ENCODE results near the gene GNG2.

GNG2 gene

DNA sequence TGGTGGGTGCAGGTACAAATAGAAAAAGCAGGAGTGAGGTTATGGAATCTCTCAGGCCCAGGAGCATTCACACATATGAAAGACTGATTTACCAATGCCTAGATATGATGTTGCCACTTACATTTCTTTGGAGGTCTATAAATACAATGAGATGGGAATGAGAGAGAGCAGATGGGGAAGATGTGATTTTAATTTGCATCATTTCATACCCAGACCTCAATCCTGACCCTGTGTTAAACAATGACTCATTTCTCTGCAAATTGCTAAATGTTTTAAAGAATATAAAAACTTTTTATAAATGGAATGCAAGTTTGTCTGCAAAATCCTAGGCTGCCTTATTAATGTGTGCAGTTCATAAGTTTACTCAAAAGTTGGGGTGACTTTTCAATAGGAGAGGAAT, 38.6 kb upstream of the GNG2 start:
- no peak overlapping the region for H3K4me3 ChIP-seq (replicated peaks; ENCODE audit: low read depth, low read length)
- H3K27me3 ChIP-seq (replicated peaks; ENCODE audit: control insufficient read depth, insufficient read depth, low read length) = no peaks in the 10 kb centered on the region; the same call in 1 of the 2 replicates
- no peaks in the 10 kb centered on the region for H3K36me3 ChIP-seq (ENCODE audit: control insufficient read depth, insufficient read depth, low read length)
- no peak for DNase-seq (ENCODE audit: extremely low read depth, insufficient read length)
- TF ChIP-seq, protein P1, sequence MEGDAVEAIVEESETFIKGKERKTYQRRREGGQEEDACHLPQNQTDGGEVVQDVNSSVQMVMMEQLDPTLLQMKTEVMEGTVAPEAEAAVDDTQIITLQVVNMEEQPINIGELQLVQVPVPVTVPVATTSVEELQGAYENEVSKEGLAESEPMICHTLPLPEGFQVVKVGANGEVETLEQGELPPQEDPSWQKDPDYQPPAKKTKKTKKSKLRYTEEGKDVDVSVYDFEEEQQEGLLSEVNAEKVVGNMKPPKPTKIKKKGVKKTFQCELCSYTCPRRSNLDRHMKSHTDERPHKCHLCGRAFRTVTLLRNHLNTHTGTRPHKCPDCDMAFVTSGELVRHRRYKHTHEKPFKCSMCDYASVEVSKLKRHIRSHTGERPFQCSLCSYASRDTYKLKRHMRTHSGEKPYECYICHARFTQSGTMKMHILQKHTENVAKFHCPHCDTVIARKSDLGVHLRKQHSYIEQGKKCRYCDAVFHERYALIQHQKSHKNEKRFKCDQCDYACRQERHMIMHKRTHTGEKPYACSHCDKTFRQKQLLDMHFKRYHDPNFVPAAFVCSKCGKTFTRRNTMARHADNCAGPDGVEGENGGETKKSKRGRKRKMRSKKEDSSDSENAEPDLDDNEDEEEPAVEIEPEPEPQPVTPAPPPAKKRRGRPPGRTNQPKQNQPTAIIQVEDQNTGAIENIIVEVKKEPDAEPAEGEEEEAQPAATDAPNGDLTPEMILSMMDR (IDR thresholded peaks at IDR 0.05; ENCODE audit: insufficient read depth, low read length, poor library complexity, severe bottlenecking) = no peak

DNA sequence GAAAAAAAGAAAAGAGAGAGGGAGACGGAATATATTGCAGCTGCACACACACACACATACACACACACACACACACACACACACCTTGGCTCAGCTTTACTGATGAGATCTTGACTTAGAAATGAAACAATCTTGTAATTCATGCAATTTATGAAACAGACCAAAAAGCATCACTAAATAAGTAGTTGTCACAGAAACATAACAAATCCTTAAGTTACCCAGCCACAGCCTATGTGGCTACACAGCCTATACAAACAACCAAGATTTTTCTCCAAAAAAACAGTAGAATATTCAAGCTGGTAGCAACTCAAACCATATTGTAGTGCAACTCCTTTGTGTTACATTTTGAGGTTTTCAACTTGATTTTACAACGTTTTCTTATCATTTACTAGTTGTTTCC, 37.9 kb upstream of the GNG2 start:
- TF ChIP-seq, protein P1 (IDR thresholded peaks at IDR 0.05; ENCODE audit: insufficient read depth, low read length, poor library complexity, severe bottlenecking) = no peak
- Histone ChIP-seq H3K36me3 (ENCODE audit: control insufficient read depth, insufficient read depth, low read length) (no peaks in the 10 kb centered on the region), H3K27me3 (replicated peaks; ENCODE audit: control insufficient read depth, insufficient read depth, low read length) (no peaks in the 10 kb centered on the region; the same call in 1 of the 2 replicates), H3K4me3 (replicated peaks; ENCODE audit: low read depth, low read length) (no peak overlapping the region)
- DNase-seq (ENCODE audit: extremely low read depth, insufficient read length) = no peak

DNA sequence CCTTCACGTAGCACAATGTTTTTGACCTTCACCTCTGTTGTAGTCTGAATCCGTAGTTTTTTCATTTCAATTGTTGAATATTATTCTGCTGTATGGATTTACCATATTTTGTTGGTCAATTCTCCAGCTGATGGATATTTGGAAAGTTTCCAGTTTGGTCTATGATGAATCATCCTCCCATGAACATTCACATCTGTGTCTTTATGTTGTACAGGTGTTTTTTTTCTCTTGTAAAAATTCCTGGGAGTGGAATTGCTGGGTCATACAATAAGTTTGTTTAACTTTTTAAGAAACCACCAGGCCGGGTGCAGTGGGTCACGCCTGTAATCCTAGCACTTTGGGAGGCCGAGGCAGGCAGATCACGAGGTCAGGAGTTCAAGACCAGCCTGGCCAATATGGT, 36.7 kb upstream of the GNG2 start:
- H3K4me3 ChIP-seq (replicated peaks; ENCODE audit: low read depth, low read length) = no peak overlapping the region
- TF ChIP-seq, protein P1 (IDR thresholded peaks at IDR 0.05; ENCODE audit: insufficient read depth, low read length, poor library complexity, severe bottlenecking) = no peak

DNA sequence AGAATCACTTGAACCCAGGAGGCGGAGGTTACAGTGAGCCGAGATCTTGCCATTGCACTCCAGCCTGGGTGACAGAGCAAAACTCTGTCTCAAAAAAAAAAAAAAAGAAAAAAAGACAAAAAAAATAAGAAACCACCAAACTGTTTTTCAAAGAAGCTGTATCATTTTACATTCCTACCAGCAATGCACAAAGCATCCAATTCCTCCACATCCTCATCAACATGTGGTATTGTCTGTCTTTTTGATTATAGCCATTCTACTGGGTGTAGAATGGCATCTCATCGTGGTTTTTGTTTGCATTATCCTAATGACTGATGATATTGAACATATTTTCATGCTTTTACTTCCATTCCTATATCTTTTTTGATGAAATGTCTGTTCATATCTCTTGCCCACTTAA, 36.2 kb upstream of the GNG2 start:
- no peaks in the 10 kb centered on the region; the same call in 1 of the 2 replicates for H3K27me3 ChIP-seq (replicated peaks; ENCODE audit: control insufficient read depth, insufficient read depth, low read length)
- TF ChIP-seq, protein P1 (IDR thresholded peaks at IDR 0.05; ENCODE audit: insufficient read depth, low read length, poor library complexity, severe bottlenecking) = no peak
- H3K36me3 ChIP-seq (ENCODE audit: control insufficient read depth, insufficient read depth, low read length) = no peaks in the 10 kb centered on the region
- no peak for DNase-seq (ENCODE audit: extremely low read depth, insufficient read length)
- H3K4me3 ChIP-seq (replicated peaks; ENCODE audit: low read depth, low read length) = no peak overlapping the region

More for the DNA sequence above, 36.7 kb upstream of the GNG2 start:
- Histone ChIP-seq H3K27me3 (replicated peaks; ENCODE audit: control insufficient read depth, insufficient read depth, low read length) (no peaks in the 10 kb centered on the region; the same call in 1 of the 2 replicates), H3K36me3 (ENCODE audit: control insufficient read depth, insufficient read depth, low read length) (no peaks in the 10 kb centered on the region)
- no peak for DNase-seq (ENCODE audit: extremely low read depth, insufficient read length)

DNA sequence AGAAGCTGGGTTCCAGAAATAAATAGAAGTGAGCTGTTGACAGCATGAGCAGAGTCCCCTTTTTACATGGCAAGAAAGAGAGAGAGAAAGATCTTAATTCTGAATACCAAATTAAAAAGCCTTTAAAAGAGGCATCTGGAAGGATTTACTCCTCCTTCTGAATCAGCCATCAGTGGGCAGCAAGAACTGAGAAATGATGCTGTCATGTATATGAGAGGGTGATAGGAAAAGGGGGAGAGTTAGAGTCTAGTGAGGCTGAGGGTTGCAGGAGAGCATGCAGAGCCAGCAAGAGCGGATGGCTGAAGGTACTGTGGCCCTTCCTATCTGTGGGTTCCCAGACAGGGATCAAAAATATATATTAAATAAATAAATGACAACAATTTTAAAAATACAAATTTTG, 34.5 kb upstream of the GNG2 start:
- TF ChIP-seq, protein P1 (IDR thresholded peaks at IDR 0.05; ENCODE audit: insufficient read depth, low read length, poor library complexity, severe bottlenecking) = no peak
- Histone ChIP-seq H3K36me3 (ENCODE audit: control insufficient read depth, insufficient read depth, low read length) (no peaks in the 10 kb centered on the region), H3K4me3 (replicated peaks; ENCODE audit: low read depth, low read length) (no peak overlapping the region), H3K27me3 (replicated peaks; ENCODE audit: control insufficient read depth, insufficient read depth, low read length) (no peaks in the 10 kb centered on the region)
- DNase-seq (ENCODE audit: extremely low read depth, insufficient read length) = no peak
